KG1 (cell line): ENCODE measurements around the gene ADCY9.
"Not testable (repeated sequence)": the region's sequence is repeated elsewhere in the genome, so short reads cannot be mapped to it uniquely, and the experiment has no call there.

ENCODE experiments used
- DNase-seq: peaks from one replicate; lab custom pipeline; 2025; lab: John Stamatoyannopoulos, UW

Gene ADCY9

GRCh38 chr16:4067262-4068001 lies 48.8 kb downstream of the ADCY9 start:
- DNase-seq: no peak

GRCh38 chr16:4064950-4065352 lies 51.3 kb downstream of the ADCY9 start:
- DNase-seq: no peak

- DNase-seq: no peak
Observed at GRCh38 chr16:4062212-4062802, 53.9 kb downstream of the ADCY9 start.

GRCh38 chr16:4060823-4061222 lies 55.4 kb downstream of the ADCY9 start:
- DNase-seq: no peak

- DNase-seq: no peak
Observed at GRCh38 chr16:4060009-4060408, 56.2 kb downstream of the ADCY9 start.

GRCh38 chr16:4058386-4058785 lies 57.9 kb downstream of the ADCY9 start:
- no peak for DNase-seq

GRCh38 chr16:4057439-4057877 lies 58.8 kb downstream of the ADCY9 start:
- no peak for DNase-seq

GRCh38 chr16:4056161-4057105 lies 59.8 kb downstream of the ADCY9 start:
- no peak for DNase-seq

- DNase-seq: no peak
Observed at GRCh38 chr16:4055748-4056147, 60.5 kb downstream of the ADCY9 start.

- DNase-seq: peak; percentile 13
Observed at GRCh38 chr16:4053301-4053845, 62.9 kb downstream of the ADCY9 start.

- DNase-seq: no peak
Observed at GRCh38 chr16:4052801-4053293, 63.4 kb downstream of the ADCY9 start.

GRCh38 chr16:4052096-4052495 lies 64.1 kb downstream of the ADCY9 start:
- no peak for DNase-seq

- no peak for DNase-seq
Observed at GRCh38 chr16:4051591-4051990, 64.7 kb downstream of the ADCY9 start.

- no peak for DNase-seq
Observed at GRCh38 chr16:4049031-4049430, 67.2 kb downstream of the ADCY9 start.

- DNase-seq: no peak
Observed at GRCh38 chr16:4048481-4048880, 67.8 kb downstream of the ADCY9 start.

- no peak for DNase-seq
Observed at GRCh38 chr16:4046221-4046620, 70.0 kb downstream of the ADCY9 start.

- DNase-seq: not testable (repeated sequence)
Observed at GRCh38 chr16:4045561-4045960, 70.7 kb downstream of the ADCY9 start.

- no peak for DNase-seq
Observed at GRCh38 chr16:4042581-4042980, 73.7 kb downstream of the ADCY9 start.

- no peak for DNase-seq
Observed at GRCh38 chr16:4038448-4038847, 77.8 kb downstream of the ADCY9 start.

- not testable (repeated sequence) for DNase-seq
Observed at GRCh38 chr16:4036952-4037351, 79.3 kb downstream of the ADCY9 start.

GRCh38 chr16:4034963-4035362 lies 81.3 kb downstream of the ADCY9 start:
- DNase-seq: no peak

- DNase-seq: no peak
Observed at GRCh38 chr16:4033951-4034350, 82.3 kb downstream of the ADCY9 start.
